ENCODE results near the gene BBS1.

GRCh38 chr11:66541892-66542291 lies 31.5 kb downstream of the BBS1 start:
- TF ChIP-seq CTCF (IDR thresholded peaks at IDR 0.05), result no peak
- TF ChIP-seq POLR2A (IDR thresholded peaks at IDR 0.05), result no peak
